Astrocyte (in vitro differentiated cells and primary cell): Measurements from ENCODE around the gene MARCHF10. TPM values are rescaled to one million over a fixed set of nuclear protein-coding genes. Genes with fewer than 3 reads are reported as not detected.

Experiments used
- DNase-seq: peaks from one replicate; pipeline ENCODE4 v3.0.0-alpha.2; 2010; ENCODE audit warnings: low read depth
- FAIRE-seq: peaks from 2 replicates; lab custom pipeline; 2011; peaks lifted over from hg19 to GRCh38; lab: Jason Lieb, UNC
- H2AFZ ChIP-seq: 2 replicates; pipeline ENCODE4 v1.6.0; 2012; ENCODE audit warnings: low read depth, low read length, inconsistent platforms
- H3K27ac ChIP-seq: 2 replicates; pipeline ENCODE4 v1.5.1; 2011; ENCODE audit warnings: low read depth, low read length, inconsistent platforms
- H3K27me3 ChIP-seq: 2 replicates; pipeline ENCODE4 v1.6.0; 2011; ENCODE audit warnings: low read length, inconsistent platforms; ENCODE audit not compliant: insufficient read depth
- H3K36me3 ChIP-seq: 2 replicates; pipeline ENCODE4 v1.5.1; 2011; ENCODE audit warnings: low read length, inconsistent platforms; ENCODE audit not compliant: insufficient read depth
- H3K4me1 ChIP-seq: 2 replicates; pipeline ENCODE4 v1.5.1; 2011; ENCODE audit warnings: low read length, inconsistent platforms; ENCODE audit not compliant: insufficient read depth
- H3K4me2 ChIP-seq: 2 replicates; pipeline ENCODE4 v1.6.0; 2012; ENCODE audit warnings: low read length, inconsistent platforms
- H3K4me3 ChIP-seq: 2 replicates; pipeline ENCODE4 v1.5.1; 2011; ENCODE audit warnings: low read depth, mild to moderate bottlenecking, low read length, inconsistent platforms; ENCODE audit not compliant: insufficient read depth
- H3K79me2 ChIP-seq: 2 replicates; pipeline ENCODE4 v1.6.0; 2012; ENCODE audit warnings: mild to moderate bottlenecking, low read length, inconsistent platforms; ENCODE audit not compliant: insufficient read depth
- H3K9ac ChIP-seq: 2 replicates; pipeline ENCODE4 v1.6.0; 2012; ENCODE audit warnings: mild to moderate bottlenecking, low read length, inconsistent platforms
- H3K9me3 ChIP-seq: 2 replicates; pipeline ENCODE4 v1.5.1; 2012; ENCODE audit warnings: low read depth, mild to moderate bottlenecking, low read length, inconsistent platforms; ENCODE audit not compliant: insufficient read depth
- H4K20me1 ChIP-seq: 2 replicates; pipeline ENCODE4 v1.6.0; 2012; ENCODE audit warnings: low read length, inconsistent platforms; ENCODE audit not compliant: insufficient read depth
- H3K27ac Mint-ChIP-seq: one replicate; pipeline ENCODE4 v1.8.0; 2021; ENCODE audit warnings: mild to moderate bottlenecking, mixed read lengths; ENCODE audit not compliant: unreplicated experiment
- H3K27me3 Mint-ChIP-seq: one replicate; pipeline ENCODE4 v1.8.0; 2021; ENCODE audit warnings: low read depth, mixed read lengths; ENCODE audit not compliant: unreplicated experiment
- H3K36me3 Mint-ChIP-seq: one replicate; pipeline ENCODE4 v1.8.0; 2021; ENCODE audit warnings: low read depth, mixed read lengths; ENCODE audit not compliant: unreplicated experiment
- H3K4me1 Mint-ChIP-seq: one replicate; pipeline ENCODE4 v1.8.0; 2021; ENCODE audit warnings: low read depth, mixed read lengths; ENCODE audit not compliant: unreplicated experiment
- H3K4me3 Mint-ChIP-seq: one replicate; pipeline ENCODE4 v1.8.0; 2021; ENCODE audit warnings: mild to moderate bottlenecking, moderate library complexity, mixed read lengths; ENCODE audit not compliant: unreplicated experiment
- H3K9me3 Mint-ChIP-seq: one replicate; pipeline ENCODE4 v1.8.0; 2021; ENCODE audit warnings: mild to moderate bottlenecking, mixed read lengths; ENCODE audit not compliant: unreplicated experiment
- EZH2 ChIP-seq: IDR thresholded peaks from 2 replicates; pipeline ENCODE4 v1.6.1; 2012; ENCODE audit warnings: mild to moderate bottlenecking, low read length, inconsistent platforms; ENCODE audit not compliant: insufficient read depth
- total RNA-seq: library from RNA; stranded (reverse); gene quantifications from 2 replicates; pipeline ENCODE4 v1.2.1, GENCODE V29; 2021
- TF ChIP-seq, protein P1 (sequence below): IDR thresholded peaks from 2 replicates; pipeline ENCODE4 v1.5.1; 2011; ENCODE audit warnings: low read depth, mild to moderate bottlenecking, inconsistent platforms, low read length, moderate library complexity; ENCODE audit not compliant: insufficient read depth

The MARCHF10 gene
- total RNA-seq, 1 donor from 2014 or later, result not detected

DNA sequence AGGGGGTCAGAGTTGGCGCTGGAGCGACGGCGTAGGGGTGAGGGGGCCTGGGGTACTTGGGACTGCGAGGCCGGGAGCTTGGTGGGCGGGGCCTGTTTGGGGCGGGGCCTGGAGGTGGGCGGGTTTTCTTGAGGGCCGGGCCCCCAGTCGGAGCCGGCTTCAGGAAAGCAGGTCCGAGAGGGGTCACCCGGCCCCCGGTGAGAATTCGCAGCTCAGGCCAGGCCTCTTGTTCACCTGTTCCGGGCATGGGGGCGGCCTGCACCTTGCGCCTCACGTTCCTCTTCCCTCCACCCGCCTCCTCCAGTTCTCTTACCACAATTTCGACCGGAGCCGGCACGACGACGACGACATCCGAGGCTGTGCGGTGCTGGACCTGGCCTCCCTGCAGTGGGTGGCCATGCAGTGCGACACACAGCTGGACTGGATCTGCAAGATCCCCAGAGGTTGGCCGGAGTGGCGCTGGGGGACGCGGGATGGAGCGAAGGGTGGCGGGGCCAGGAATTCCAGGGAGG lies 128.2 kb downstream of the MARCHF10 start:
- H3K4me3 Mint-ChIP-seq, result no peak overlapping the region
- no peak for DNase-seq
- no peak overlapping the region for H3K4me2 ChIP-seq
- FAIRE-seq, result no peak
- no peaks in the 10 kb centered on the region for H3K27me3 Mint-ChIP-seq
- H3K4me3 ChIP-seq, result no peak overlapping the region
- peaks cover 35% of the 10 kb centered on the region for H3K36me3 Mint-ChIP-seq
- H3K9me3 ChIP-seq, result no peaks in the 10 kb centered on the region
- no peaks in the 10 kb centered on the region for H3K79me2 ChIP-seq
- TF ChIP-seq, protein P1, sequence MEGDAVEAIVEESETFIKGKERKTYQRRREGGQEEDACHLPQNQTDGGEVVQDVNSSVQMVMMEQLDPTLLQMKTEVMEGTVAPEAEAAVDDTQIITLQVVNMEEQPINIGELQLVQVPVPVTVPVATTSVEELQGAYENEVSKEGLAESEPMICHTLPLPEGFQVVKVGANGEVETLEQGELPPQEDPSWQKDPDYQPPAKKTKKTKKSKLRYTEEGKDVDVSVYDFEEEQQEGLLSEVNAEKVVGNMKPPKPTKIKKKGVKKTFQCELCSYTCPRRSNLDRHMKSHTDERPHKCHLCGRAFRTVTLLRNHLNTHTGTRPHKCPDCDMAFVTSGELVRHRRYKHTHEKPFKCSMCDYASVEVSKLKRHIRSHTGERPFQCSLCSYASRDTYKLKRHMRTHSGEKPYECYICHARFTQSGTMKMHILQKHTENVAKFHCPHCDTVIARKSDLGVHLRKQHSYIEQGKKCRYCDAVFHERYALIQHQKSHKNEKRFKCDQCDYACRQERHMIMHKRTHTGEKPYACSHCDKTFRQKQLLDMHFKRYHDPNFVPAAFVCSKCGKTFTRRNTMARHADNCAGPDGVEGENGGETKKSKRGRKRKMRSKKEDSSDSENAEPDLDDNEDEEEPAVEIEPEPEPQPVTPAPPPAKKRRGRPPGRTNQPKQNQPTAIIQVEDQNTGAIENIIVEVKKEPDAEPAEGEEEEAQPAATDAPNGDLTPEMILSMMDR, result no peak
- TF ChIP-seq EZH2, result no peak
- no peaks in the 10 kb centered on the region for H3K4me1 Mint-ChIP-seq
- H4K20me1 ChIP-seq, result peaks cover 36% of the 10 kb centered on the region
- H3K27ac ChIP-seq, result no peak overlapping the region
- H3K4me1 ChIP-seq, result no peaks in the 10 kb centered on the region
- H3K9me3 Mint-ChIP-seq, result no peaks in the 10 kb centered on the region
- peaks cover 44% of the 10 kb centered on the region for H3K36me3 ChIP-seq
- H3K9ac ChIP-seq, result no peak overlapping the region
- H3K27me3 ChIP-seq, result no peaks in the 10 kb centered on the region
- H3K27ac Mint-ChIP-seq, result no peak overlapping the region
- H2AFZ ChIP-seq, result no peak overlapping the region

DNA sequence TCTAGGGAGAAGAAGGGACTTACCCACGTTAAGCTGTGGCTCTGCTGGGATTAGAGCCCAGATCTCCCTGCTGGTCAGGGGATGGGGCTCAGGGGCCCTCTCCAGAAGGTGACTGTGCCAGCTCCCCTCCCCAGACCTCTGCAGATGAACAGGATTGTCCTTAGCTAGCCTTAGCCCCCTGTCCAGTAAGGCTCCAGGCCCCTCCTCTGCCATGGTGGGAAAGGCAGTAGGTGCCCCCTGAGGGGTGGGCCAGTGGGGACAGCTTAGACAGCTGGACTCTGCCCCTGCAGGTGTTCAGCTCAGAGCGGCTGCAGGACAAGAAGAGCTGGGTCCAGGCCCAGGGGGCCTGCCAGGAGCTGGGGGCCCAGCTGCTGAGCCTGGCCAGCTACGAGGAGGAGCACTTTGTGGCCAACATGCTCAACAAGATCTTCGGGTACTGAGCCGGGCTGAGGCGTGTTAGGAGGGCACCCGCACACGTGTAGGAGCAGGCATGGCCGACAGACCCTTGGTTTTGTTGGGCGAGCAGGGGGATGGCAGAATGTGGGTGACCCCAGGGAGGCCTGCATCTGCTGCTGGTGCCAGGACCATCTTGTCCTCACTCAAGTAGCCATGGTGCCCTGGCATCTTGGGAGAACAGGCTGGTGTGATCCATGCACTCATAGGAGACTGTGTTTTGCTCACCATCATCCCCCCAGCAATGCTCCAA lies 129.7 kb downstream of the MARCHF10 start:
- Mint-ChIP-seq H3K27me3 (no peaks in the 10 kb centered on the region), H3K4me3 (no peak overlapping the region), H3K4me1 (no peaks in the 10 kb centered on the region), H3K9me3 (no peaks in the 10 kb centered on the region), H3K27ac (no peak overlapping the region), H3K36me3 (peaks cover 26% of the 10 kb centered on the region)
- TF ChIP-seq EZH2, result no peak
- TF ChIP-seq, protein P1, result no peak
- no peaks in the 10 kb centered on the region for H3K9me3 ChIP-seq
- H4K20me1 ChIP-seq, result peaks cover 43% of the 10 kb centered on the region
- no peak overlapping the region for H3K4me2 ChIP-seq
- no peaks in the 10 kb centered on the region for H3K27me3 ChIP-seq
- H3K27ac ChIP-seq, result no peak overlapping the region
- no peaks in the 10 kb centered on the region for H3K4me1 ChIP-seq
- H3K4me3 ChIP-seq, result no peak overlapping the region
- H3K9ac ChIP-seq, result no peak overlapping the region
- no peak overlapping the region for H2AFZ ChIP-seq
- H3K79me2 ChIP-seq, result no peaks in the 10 kb centered on the region
- peaks cover 36% of the 10 kb centered on the region for H3K36me3 ChIP-seq
- DNase-seq (no peak), FAIRE-seq (no peak)
